AG10803 (cell line): ENCODE data around the gene HOXD12.
A peak's percentile ranks its signal among the peaks of the same experiment; 100 is the strongest.

Experiments
- DNase-seq: peaks from one replicate; pipeline ENCODE4 v3.0.0; 2010; ENCODE audit warnings: low read depth
- H3K4me3 ChIP-seq: 2 replicates; pipeline ENCODE4 v1.5.1; 2011; ENCODE audit warnings: mild to moderate bottlenecking, low read length, control low read depth
- TF ChIP-seq, protein P1 (sequence below): conservative IDR thresholded peaks from 2 replicates; pipeline ENCODE4 v1.5.1; 2011; ENCODE audit warnings: mild to moderate bottlenecking, low read length, control low read depth, inconsistent platforms

HOXD12 gene

GRCh38 chr2:176101216-176101830, 1.7 kb downstream of the HOXD12 start:
- H3K4me3 ChIP-seq, result no peak overlapping the region
- TF ChIP-seq, protein P1, sequence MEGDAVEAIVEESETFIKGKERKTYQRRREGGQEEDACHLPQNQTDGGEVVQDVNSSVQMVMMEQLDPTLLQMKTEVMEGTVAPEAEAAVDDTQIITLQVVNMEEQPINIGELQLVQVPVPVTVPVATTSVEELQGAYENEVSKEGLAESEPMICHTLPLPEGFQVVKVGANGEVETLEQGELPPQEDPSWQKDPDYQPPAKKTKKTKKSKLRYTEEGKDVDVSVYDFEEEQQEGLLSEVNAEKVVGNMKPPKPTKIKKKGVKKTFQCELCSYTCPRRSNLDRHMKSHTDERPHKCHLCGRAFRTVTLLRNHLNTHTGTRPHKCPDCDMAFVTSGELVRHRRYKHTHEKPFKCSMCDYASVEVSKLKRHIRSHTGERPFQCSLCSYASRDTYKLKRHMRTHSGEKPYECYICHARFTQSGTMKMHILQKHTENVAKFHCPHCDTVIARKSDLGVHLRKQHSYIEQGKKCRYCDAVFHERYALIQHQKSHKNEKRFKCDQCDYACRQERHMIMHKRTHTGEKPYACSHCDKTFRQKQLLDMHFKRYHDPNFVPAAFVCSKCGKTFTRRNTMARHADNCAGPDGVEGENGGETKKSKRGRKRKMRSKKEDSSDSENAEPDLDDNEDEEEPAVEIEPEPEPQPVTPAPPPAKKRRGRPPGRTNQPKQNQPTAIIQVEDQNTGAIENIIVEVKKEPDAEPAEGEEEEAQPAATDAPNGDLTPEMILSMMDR, result no peak
- no peak for DNase-seq

DNA sequence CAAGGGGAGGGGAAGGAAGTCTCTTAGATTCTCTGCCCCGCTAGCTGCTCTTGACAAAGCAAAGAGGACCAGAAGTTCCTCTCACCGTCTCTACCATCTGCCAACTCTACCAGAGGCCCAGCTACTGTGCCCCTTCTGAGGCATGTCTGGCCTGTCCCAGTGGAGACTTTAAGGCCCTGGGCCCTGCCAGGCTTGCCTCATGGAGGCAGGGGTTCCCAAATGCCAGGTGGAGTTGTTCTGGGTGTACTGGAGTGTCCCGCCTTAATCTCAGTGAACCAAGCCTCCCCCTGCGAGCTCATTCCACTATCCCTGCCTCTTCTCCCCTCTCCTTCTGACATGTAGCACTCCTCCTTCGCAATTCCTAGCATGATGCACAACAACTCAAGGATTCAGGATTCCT, 2.2 kb downstream of the HOXD12 start:
- TF ChIP-seq, protein P1, result no peak
- no peak for DNase-seq
- H3K4me3 ChIP-seq, result no peak overlapping the region

DNA sequence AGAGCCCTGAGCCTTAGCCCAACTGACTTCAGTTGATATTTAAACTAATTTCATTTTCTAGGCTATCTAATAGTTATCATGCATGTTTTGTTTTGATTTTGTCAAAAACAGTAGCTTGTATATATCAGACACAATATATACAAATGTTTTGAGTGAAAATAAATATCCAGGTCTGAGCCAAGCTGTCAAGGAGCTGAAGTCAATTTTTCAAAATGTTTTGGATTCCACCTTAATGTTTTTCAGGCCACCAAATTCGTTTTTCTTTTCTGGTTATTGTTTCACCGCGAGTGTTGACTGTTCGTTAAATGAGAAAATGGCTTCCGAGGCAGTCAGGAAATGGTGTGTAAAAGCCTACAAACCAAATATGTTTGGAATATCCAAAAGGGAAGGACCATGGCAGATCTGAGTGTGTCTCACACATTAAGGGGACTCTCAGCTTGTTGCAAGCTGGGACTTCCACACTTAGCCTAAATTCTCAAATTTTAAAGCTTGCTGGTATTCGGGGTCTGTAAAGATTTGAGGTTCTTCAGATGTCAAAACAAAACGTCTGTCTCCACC, 2.8 kb downstream of the HOXD12 start:
- no peak overlapping the region for H3K4me3 ChIP-seq
- no peak for DNase-seq
- TF ChIP-seq, protein P1, result no peak

GRCh38 chr2:176103194-176103593, 3.6 kb downstream of the HOXD12 start:
- DNase-seq, result no peak
- H3K4me3 ChIP-seq, result no peak overlapping the region
- TF ChIP-seq, protein P1, result no peak

DNA sequence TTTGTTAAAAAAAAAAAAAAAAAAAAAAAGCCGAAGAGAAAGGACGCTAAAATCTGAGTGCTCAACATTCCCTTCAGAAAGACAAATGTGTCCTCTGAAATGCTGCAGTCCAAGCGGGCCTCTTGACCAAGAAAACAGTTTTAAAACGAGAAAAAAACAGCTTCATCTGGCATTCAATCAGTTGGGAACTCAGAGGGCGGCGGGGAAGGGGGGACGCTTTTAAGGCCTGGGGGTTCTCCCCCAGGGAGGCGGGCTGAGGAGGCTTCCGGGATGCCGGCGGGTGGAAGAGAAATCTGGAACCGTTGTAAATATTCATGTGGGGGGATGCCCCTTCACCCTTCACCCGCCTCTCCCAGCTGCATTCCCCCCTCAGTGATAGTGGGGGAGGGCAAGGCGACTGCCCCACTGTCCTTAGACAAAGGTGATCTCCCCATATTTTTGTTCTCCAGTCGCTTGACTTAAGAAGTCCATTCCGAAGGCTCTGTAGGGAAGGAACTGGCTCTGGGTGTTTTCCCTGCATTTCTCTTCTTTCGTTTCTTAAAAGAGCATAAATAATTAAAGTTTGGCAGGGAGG, 4.2 kb downstream of the HOXD12 start:
- TF ChIP-seq, protein P1, result no peak
- no peak for DNase-seq
- H3K4me3 ChIP-seq, result no peak overlapping the region; the same call in 1 of the 2 replicates

GRCh38 chr2:176104316-176105077, 4.9 kb downstream of the HOXD12 start:
- TF ChIP-seq, protein P1, result no peak
- peak; percentile 45 for DNase-seq
- peak overlapping the region; percentile 22 for H3K4me3 ChIP-seq
